ENCODE measurements around the gene LPCAT2. TPM values are rescaled to one million over a fixed set of nuclear protein-coding genes. Genes with fewer than 3 reads are reported as not detected.

LPCAT2 gene
- total and polyA plus RNA-seq, 8 donors, result 1.7 to 12.8 (median 4.5) TPM

DNA sequence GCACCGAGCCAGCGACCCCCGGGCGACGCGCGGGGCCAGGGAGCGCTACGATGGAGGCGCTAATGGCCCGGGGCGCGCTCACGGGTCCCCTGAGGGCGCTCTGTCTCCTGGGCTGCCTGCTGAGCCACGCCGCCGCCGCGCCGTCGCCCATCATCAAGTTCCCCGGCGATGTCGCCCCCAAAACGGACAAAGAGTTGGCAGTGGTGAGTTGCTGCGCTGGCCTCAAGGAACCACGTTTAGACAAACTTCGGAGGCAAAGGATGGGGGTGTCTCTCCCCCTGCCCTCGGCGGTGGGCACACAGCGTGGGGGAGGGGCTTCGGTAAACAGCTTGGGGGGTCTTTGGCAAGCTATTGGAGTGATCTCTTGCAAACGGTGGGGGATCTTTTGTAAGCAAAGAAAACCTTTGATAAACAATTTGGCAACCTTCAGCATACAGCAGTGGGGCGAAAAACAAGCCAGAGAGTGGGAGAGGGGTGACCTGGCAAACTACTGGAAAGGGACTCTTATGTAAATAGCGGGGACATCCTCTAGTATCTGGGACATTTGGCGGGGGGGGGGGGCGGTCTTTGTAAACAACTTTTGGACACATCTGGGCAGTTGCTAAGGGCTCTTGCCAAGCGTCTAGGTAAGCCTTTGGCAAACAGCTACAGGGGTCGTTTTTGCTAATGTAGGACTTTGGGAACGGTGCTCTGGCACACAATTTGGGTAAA, 29.3 kb upstream of the LPCAT2 start:
- FAIRE-seq (no peak), DNase-seq (no peak)

DNA sequence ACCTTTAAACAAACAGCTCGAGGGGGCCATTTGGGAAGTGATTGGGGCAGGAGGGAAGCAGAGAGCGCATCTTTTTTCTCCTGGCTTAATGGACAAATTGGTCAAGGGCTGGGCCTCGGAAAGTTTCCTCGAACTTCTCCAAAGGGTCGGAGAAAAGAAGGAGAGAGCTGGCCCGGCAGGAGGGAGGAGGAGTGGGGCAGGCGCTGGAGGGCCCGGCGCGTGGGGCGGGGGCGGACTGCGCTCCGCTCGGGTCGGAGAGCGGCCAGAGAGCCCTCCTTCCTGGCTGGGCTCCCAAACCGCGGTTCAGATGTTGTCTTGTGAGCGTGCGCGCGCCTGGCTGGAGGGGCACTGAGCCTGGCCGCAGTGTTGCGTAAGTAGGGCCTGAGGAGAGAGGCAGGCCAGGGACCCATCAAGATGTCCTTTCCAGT, 28.6 kb upstream of the LPCAT2 start:
- FAIRE-seq (no peak), DNase-seq (peak in 5 of 6 donors; percentile 18 to 64 (median 51))

More for the DNA sequence above, 29.3 kb upstream of the LPCAT2 start:
- peaks cover 0 to 4% (median 0%) of the 10 kb centered on the region in 4 donors for H3K27me3 ChIP-seq
- WGBS, 2 donors, result 1 to 3% methylated on average over 41 of the region's 41 CpGs
- ATAC-seq, result no peak
- H3K36me3 ChIP-seq, result no peaks in the 10 kb centered on the region
- peak overlapping the region in 2 of 4 donors; percentile 26 to 43 for H3K4me3 ChIP-seq
- peak overlapping the region in 1 of 4 donors; percentile 23 for H3K27ac ChIP-seq
- TF ChIP-seq, protein P1, sequence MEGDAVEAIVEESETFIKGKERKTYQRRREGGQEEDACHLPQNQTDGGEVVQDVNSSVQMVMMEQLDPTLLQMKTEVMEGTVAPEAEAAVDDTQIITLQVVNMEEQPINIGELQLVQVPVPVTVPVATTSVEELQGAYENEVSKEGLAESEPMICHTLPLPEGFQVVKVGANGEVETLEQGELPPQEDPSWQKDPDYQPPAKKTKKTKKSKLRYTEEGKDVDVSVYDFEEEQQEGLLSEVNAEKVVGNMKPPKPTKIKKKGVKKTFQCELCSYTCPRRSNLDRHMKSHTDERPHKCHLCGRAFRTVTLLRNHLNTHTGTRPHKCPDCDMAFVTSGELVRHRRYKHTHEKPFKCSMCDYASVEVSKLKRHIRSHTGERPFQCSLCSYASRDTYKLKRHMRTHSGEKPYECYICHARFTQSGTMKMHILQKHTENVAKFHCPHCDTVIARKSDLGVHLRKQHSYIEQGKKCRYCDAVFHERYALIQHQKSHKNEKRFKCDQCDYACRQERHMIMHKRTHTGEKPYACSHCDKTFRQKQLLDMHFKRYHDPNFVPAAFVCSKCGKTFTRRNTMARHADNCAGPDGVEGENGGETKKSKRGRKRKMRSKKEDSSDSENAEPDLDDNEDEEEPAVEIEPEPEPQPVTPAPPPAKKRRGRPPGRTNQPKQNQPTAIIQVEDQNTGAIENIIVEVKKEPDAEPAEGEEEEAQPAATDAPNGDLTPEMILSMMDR (IDR thresholded peaks at IDR 0.05), result no peak
- intact Hi-C loops (cut with DNase I), result no loop called here
- H3K4me1 ChIP-seq, result no peaks in the 10 kb centered on the region
- H3K9me3 ChIP-seq, result no peaks in the 10 kb centered on the region

DNA sequence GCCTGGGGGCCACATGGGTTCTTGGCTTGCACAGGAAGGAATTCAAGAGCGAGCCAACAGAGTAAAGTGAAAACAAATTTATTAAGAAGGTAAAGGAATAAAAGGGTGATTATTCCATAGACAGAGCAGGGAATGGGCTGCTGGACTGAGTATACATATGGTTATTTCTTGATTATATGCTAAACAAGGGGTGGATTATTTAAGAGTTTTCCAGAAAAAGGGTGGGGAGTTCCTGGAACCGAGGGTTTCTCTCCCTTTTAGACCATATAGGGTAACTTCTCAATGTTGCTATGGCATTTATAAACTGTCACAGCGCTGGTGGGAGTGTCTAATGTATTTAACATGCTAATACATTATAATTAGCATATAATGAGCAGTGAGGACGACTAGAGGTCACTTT, 27.8 kb upstream of the LPCAT2 start:
- FAIRE-seq (no peak), ATAC-seq (no peak), DNase-seq (no peak)
- Histone ChIP-seq H3K36me3 (no peaks in the 10 kb centered on the region), H3K27me3 (peaks cover 0 to 4% (median 0%) of the 10 kb centered on the region in 4 donors), H3K27ac (no peak overlapping the region), H3K4me1 (no peaks in the 10 kb centered on the region), H3K9me3 (no peaks in the 10 kb centered on the region), H3K4me3 (no peak overlapping the region)
- TF ChIP-seq, protein P1 (IDR thresholded peaks at IDR 0.05), result no peak
- WGBS, 2 donors, result 56 to 61% methylated on average over 4 of the region's 4 CpGs
- intact Hi-C loops (cut with DNase I), result no loop called here

More for the DNA sequence above, 28.6 kb upstream of the LPCAT2 start:
- peak; percentile 36 to 77 (median 56) for ATAC-seq
- no peaks in the 10 kb centered on the region for H3K9me3 ChIP-seq
- H3K4me3 ChIP-seq, result peak overlapping the region in 1 of 4 donors; percentile 43
- H3K27me3 ChIP-seq, result peaks cover 0 to 4% (median 0%) of the 10 kb centered on the region in 4 donors
- TF ChIP-seq, protein P1 (IDR thresholded peaks at IDR 0.05), result no peak
- H3K27ac ChIP-seq, result no peak overlapping the region
- intact Hi-C loops (cut with DNase I), result no loop called here
- H3K4me1 ChIP-seq, result no peaks in the 10 kb centered on the region
- WGBS, 2 donors, result 4 to 5% methylated on average over 24 to 25 of the region's 25 CpGs
- H3K36me3 ChIP-seq, result no peaks in the 10 kb centered on the region

- no peak overlapping the region for H3K27ac ChIP-seq
- intact Hi-C loops (cut with DNase I), result no loop called here
- ATAC-seq (no peak), DNase-seq (no peak), FAIRE-seq (no peak)
- H3K4me3 ChIP-seq, result no peak overlapping the region
- no peaks in the 10 kb centered on the region for H3K9me3 ChIP-seq
- WGBS, 2 donors, result 71 to 80% methylated on average over 2 of the region's 2 CpGs
- peaks cover 0 to 4% (median 0%) of the 10 kb centered on the region in 4 donors for H3K27me3 ChIP-seq
- no peaks in the 10 kb centered on the region for H3K4me1 ChIP-seq
- TF ChIP-seq, protein P1 (IDR thresholded peaks at IDR 0.05), result no peak
- no peaks in the 10 kb centered on the region for H3K36me3 ChIP-seq
Observed at GRCh38 chr16:55482056-55482455, 26.8 kb upstream of the LPCAT2 start.

Measured in pancreas (tissue), 10 donors.